HG03520 (cell line): Measurements from ENCODE around the gene AKAP7.
"Not testable (repeated sequence)": the region's sequence is repeated elsewhere in the genome, so short reads cannot be mapped to it uniquely, and the experiment has no call there.

ENCODE experiments used
- ATAC-seq: cut with Tn5 transposase; IDR thresholded peaks from one replicate; pipeline ENCODE4 v1.9.1; 2021; ENCODE audit warnings: mild to moderate bottlenecking, moderate library complexity; ENCODE audit not compliant: unreplicated experiment

Gene AKAP7

GRCh38 chr6:131288214-131288613 is 152.9 kb downstream of the AKAP7 start:
- no peak for ATAC-seq

- no peak for ATAC-seq
These were observed 155.7 kb downstream of the AKAP7 start for GRCh38 chr6:131290955-131291354.

DNA sequence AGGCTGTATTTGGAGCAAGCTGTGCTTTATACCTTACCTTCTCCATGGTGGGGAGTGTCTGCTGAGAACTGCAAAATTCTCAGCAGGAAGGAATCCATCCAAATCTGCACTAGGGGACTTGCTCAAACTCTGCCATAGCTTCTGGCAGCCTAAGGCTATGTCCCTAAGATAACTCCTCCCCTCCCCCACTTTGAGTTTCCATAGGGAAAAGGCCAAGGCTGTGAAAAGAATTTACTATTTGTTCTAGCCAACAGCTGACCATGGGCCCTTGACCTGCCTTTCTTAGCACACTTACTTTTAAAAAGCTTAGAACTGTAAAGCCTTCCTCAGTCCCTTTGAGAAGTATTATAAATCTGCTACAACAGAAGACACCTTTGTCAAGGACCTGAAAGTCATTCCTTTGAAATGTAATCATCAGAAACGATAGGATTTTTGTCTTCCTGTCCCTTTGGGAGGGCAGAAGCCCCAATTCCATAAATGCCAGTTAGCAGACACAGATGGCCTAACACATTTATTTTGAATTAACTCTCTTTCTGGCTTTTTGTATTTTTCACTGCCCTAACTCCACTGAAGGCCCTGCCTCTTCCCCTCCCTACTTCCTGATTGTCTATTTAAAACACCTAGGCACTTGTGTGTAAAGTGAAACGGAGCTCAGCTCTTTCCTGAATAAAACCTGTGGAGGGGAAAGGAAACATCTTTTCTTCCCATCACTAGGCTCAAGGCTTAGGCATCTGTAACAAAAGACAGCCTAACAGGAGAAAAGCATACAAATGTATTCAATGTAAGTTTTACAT is 157.1 kb downstream of the AKAP7 start:
- no peak for ATAC-seq

DNA sequence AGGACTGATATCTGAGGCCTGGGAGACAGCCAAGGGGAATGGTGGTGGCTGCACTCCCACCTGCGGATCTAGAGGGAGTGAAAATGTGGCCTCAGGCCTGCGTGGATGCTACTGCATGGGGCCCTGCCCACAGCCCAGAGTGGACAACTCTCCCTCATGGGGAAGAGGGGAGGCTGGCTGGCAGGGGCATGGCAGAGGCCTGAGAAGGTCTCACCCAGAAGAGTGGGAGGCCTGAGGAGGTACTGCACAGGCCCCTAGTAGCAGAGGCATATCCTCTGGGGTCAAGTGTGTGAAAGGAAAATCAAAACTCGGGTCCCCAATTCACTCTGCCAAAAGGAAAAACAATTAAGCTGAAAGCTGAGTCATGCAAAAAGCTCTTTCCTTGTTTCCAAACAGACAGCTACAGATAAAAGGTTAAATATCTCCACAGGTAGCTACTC is 158.2 kb downstream of the AKAP7 start:
- ATAC-seq = no peak

DNA sequence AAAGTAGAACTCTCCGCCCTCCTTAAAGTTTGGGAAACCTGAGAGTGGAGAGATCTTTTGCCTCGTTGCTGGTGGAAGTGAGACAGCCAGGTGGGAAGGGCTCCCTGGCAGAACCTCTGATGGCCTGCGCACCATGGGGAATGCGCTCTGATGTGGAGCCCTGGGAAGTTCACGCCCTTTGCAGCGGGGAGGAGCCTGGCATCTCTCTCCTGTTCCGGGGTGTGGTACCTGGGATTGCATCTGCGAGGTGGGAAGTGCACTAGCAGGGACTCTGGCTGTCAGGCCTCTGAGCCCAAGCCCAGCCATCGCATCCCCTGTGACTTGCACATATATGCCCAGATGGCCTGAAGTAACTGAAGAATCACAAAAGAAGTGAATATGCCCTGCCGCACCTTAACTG is 159.8 kb downstream of the AKAP7 start:
- no peak for ATAC-seq

- ATAC-seq = not testable (repeated sequence)
These were observed 165.6 kb downstream of the AKAP7 start for GRCh38 chr6:131300826-131301225.

GRCh38 chr6:131303338-131303930 is 168.2 kb downstream of the AKAP7 start:
- no peak for ATAC-seq

DNA sequence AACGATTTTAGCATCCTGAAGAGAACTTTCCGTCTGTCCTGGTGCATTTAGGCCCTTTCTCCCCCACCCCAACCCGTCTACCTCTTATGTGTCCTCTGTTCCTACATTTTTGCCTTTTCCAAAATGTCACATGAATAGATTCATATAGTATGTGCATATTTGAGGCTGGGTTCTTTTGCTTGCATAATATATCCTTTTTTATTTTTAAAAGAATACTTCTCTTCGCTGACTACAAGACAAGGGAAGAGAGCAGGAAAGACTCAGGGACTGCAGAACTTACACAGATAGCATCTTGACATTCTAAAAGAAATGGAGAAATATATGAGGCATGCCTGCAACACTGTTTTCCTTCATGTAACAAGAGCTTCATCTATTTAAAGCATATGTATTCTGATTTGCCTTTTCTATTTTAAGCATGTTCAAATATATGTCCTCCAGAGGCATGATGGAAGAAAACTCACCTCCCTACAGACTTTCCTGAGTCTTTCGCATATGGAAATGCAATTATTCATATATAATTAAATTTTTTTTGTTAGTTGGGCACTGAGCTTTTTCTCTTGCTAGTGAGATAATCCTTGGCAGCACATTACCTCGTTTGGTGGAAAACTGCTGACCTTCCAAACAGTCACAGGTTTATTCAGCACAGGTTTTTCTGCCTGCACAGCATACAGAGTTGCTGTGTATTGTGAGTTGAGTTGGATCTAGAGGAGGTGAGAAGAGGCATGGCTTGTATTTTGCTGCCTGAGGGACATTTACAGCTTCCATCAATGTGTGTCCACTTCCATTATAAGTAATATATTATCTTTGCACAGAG is 170.0 kb downstream of the AKAP7 start:
- ATAC-seq = no peak

GRCh38 chr6:131309437-131309836 is 174.2 kb downstream of the AKAP7 start:
- no peak for ATAC-seq

DNA sequence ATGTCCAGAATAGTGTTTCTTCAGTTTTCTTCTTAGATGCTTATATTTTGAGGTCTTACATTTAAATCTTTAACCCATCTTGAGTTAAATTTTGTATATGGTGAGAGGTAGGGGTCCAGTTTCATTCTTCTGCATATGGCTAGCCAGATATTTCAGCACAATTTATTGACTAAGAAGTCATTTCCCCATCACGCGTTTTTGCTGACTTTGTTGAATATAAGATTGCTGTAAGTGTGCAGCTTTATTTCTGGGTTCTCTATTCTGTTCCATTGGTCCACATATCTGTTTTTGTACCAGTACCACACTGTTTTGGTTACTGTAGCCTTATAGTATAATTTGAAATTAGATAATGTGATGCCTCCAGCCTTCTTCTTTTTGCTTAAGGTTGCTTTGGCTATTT is 179.6 kb downstream of the AKAP7 start:
- ATAC-seq = no peak

- ATAC-seq = no peak
These were observed 181.4 kb downstream of the AKAP7 start for GRCh38 chr6:131316654-131317053.

- ATAC-seq = no peak
These were observed 182.2 kb downstream of the AKAP7 start for GRCh38 chr6:131317516-131317915.

DNA sequence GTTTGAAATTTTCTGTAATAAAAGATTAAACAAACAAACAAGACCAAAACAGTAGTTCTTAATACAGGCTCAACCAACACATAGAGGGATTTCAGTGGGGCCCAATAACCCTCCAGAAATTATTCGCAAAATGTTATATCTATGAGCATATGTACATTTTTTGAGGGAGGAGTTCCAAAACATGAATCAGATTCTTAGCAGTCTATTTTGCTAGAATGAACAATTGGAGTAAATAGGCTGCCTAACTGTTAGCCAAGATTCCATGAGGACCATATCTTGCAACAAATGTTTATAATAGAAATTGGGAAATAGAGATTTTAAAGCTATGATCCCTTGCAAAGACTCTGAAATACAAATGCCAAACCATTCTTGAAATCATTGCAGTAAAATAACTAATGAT is 186.3 kb downstream of the AKAP7 start:
- ATAC-seq = no peak

GRCh38 chr6:131322125-131322524 is 186.9 kb downstream of the AKAP7 start:
- no peak for ATAC-seq

DNA sequence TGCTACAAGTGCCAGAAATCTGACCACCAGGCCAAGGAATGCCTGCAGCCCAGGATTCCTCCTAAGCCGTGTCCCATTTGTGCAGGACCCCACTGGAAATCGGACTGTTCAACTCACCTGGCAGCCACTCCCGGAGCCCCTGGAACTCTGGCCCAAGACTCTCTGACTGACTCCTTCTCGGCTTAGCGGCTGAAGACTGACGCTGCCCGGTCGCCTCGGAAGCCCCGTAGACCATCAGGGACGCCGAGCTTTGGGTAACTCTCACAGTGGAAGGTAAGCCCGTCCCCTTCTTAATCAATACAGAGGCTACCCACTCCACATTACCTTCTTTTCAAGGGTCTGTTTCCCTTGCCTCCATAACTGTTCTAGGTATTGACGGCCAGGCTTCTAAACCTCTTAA is 190.4 kb downstream of the AKAP7 start:
- ATAC-seq = not testable (repeated sequence)

DNA sequence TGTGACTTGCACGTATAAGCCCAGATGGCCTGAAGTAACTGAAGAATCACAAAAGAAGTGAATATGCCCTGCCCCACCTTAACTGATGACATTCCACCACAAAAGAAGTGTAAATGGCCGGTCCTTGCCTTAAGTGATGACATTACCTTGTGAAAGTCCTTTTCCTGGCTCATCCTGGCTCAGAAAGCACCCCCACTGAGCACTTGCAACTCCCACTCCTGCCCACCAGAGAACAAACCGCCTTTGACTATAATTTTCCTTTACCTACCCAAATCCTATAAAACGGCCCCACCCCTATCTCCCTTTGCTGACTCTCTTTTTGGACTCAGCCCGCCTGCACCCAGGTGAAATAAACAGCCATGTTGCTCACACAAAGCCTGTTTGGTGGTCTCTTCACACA is 193.5 kb downstream of the AKAP7 start:
- ATAC-seq = not testable (repeated sequence)

GRCh38 chr6:131331151-131331550 is 195.9 kb downstream of the AKAP7 start:
- no peak for ATAC-seq

GRCh38 chr6:131331873-131332781 is 196.9 kb downstream of the AKAP7 start:
- no peak for ATAC-seq
